Measurements from ENCODE around the gene HOXC10.

GRCh38 chr12:53975479-53976152, 9.3 kb upstream of the HOXC10 start:
- TF ChIP-seq CTCF (IDR thresholded peaks at IDR 0.05; ENCODE audit: insufficient read depth, low read length) (no peak), POLR2AphosphoS5 (IDR thresholded peaks at IDR 0.05; ENCODE audit: low read depth) (no peak), SPI1 (IDR thresholded peaks at IDR 0.05; ENCODE audit: borderline replicate concordance, low read depth) (no peak), REST (IDR thresholded peaks at IDR 0.05; ENCODE audit: insufficient replicate concordance, low read depth) (no peak)
